ENCODE data around the gene SSTR1. TPM values are rescaled to one million over a fixed set of nuclear protein-coding genes. Genes with fewer than 3 reads are reported as not detected.
"Not testable (repeated sequence)": the region's sequence is repeated elsewhere in the genome, so short reads cannot be mapped to it uniquely, and the experiment has no call there.

Gene SSTR1, protein sequence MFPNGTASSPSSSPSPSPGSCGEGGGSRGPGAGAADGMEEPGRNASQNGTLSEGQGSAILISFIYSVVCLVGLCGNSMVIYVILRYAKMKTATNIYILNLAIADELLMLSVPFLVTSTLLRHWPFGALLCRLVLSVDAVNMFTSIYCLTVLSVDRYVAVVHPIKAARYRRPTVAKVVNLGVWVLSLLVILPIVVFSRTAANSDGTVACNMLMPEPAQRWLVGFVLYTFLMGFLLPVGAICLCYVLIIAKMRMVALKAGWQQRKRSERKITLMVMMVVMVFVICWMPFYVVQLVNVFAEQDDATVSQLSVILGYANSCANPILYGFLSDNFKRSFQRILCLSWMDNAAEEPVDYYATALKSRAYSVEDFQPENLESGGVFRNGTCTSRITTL
- total RNA-seq = not detected

DNA sequence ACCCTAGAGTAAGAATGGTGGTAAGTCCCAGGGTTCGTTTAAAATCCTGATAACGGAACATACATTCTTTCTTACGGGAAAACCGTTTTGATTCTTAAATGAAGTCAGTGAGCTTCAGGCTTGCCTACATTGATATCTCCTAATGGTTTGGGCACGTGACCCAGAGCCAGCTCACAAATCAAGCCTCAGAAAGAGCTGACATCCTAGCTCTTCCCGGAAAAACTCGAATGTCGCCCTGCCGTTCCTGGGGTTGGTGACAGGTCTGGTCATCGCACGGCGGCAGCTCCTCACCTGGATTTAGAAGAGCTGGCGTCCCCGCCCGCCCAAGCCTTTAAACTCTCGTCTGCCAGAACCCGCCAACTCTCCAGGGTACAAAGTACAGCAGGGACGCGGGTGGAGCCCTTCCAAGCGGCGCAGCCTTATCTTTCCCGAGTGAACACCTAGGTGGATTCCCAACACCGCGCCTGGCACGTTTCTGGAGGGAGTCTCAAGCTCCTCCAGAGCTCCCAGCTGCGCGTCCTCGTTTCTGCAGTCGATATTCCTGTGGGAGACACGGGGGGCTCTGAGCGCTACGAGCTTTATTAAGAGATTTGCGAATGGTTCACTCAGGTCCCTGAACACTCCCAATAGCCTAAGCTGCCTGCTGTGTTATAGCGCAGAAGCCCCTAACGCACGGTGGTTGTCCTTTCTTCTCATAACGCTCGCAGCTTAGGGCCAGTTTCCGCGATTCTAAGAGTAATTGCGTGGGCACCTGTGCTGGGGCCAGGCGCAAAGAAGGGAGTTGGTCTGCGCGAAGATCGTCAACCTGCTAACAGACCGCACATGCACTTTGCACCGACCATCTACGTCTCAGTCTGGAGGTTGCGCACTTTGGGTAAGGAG is at the start of gene SSTR1:
SSTR1 (plus strand) TSS at position 169 of the 882 bp plus-strand sequence. CDS start 1,486 bp downstream, outside the sequence.
- no peak for DNase-seq

DNA sequence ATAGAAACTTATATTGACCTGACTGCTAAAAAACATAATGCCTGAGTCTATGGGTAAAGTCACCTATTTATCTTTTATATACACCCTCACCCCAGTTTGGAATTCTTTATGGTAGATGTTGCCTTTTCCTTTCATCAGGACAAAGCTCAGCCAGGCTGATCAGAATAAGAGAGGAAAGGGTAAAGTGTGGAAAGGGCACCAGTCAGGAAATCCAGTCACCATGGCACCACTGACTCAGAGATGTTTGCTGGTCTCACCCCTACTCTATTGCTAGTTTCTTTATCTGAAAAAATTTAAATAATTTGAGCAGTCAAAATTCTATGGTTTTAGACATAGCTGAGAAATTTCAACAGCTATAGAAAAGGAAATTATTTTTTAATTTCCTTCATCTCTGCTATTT is 49.2 kb upstream of the SSTR1 start:
- no peak for DNase-seq

DNA sequence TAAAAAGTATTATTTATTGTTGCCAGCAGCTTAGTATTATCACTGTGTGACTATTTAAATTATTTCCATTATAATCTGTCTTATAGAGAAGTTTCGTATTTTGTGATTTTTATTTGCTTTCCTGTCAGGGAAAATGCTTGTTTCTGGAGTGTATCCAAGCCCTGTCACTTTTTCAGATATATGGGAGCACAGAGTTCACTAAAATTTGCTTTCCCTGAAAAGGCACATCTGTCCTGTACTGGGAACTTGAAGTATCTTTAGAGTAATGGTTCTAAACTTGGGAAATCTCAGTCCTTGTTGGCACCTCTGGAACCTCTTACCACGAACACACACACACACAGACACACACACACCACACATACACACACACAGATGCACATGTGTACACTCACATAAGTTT is 39.3 kb upstream of the SSTR1 start:
- DNase-seq = no peak

DNA sequence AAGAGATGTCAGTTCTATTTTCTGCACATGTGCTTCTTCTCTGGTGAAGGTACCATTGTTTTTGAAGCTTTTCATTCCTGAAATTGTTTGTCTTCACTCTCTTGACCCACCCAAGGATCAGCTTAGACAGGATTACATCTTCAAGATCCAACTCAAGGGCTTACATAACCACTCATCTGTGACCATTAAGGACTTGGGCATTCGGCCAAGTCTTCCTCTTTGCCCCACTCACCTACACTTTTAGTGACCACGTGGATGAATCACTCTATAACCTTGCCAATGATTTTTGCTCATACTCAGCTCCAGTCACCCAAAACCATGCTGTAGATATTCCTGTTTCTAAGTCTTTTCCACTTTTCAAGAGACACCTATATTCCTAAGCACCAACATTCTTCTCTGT is 36.5 kb upstream of the SSTR1 start:
- no peak for DNase-seq

DNA sequence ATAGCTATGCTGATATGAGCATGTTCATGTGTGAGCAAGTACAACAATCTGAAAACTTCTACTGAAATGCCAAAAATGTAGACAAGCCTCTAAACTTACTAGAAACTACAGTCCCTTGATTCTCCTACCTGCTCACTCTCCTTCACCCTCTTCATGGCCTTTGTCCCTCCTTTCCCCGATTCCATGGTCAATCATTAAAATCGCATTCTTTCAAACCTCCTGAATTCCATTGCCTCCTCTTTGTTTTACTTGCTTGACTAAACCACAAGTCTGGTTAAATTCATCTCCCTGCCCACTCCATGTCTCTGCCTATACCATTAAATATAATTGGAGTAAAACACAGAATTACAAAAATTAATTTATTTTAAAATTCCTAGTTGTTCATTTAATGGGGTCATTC is 33.0 kb upstream of the SSTR1 start:
- no peak for DNase-seq

DNA sequence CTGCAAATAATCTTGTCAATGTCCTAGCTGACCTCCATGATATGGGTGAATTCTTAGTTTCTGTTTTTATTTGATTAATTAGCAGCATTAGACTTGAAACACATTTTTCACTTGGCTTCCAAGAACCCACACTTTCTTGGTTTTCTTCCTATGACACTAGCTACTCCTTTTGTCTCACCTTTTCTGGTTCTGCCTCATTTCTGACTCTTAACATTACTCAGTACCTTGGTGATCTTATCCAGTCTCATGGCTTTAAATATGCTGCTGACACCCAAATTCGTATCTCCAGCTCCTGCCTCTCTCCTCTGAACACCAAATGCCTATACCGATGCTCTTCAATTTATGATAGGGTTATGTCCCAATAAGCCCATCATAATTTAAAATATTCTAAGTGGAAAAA is 32.0 kb upstream of the SSTR1 start:
- no peak for DNase-seq

DNA sequence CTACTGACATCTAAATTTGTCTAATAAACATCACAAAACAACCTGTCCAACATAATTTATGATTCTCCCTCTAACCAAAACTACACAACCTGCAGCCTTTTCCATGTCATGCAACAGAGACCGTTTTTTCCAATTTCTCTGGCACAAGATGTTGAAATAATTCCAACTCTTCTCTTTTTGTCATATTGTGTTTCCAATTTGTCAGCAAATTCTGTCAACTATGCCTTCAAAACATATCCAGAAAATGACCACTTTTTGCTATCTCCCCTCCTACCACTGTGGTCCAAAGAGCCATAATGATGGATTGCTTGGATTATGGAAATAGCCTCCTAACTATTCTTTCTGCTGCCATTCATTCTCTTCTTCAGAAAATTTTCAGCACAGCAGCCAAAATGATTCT is 31.3 kb upstream of the SSTR1 start:
- no peak for DNase-seq

DNA sequence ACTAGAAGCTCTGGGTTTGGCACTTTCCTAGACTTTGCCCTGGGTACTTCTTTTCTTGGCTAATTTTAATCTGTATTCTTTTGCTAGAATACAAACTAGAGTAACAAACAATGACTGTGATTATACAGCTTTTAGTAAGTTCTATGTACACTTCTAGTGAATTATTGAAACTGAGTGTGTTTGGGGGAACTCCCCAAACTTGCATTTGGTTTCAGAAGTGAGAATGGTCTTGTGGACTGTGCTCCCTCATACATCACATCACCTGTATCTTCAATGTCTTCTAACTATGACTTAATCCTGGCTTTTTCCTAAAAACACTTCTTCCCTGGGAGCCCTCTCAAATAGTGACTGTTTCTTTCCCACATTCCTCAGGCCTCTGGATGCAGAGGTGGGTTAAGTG is 23.6 kb upstream of the SSTR1 start:
- DNase-seq = no peak

DNA sequence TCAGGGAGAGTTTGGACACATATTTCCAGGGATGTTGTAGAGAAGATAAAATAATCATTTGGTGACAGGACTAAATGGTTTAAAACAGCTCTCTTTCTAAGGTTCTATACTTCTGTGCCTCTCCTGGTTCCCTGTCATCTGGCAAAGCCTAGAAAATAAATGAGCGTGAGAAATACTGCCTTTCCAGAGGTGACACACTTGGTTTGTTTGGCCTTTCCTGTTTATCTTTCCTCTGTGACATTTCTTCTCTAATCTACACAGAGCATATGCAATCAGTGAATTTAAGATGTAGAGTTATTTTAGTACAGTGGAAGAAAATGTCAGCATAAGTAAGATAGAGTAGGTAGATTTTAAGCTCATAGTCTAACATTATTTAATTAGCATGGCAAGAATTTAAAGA is 22.0 kb upstream of the SSTR1 start:
- no peak for DNase-seq

DNA sequence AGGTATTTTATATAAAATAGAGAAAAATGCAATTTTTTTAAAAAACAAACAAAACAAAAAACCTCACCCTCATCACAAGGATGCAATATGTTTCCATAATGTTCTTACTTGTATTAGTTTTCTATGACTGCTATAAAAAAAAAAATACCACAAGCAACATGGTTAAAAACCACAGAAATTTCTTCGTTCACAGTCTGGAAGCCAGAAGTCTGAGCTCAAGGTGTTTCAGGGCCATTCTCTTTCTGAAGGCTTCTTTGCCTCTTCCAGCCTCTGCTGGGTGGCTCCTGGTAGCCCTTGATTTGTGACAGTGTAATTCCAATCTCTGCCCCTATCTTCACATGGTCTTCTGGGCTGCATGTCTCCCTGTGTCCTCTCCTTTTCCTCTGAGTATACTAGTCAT is 21.5 kb upstream of the SSTR1 start:
- no peak for DNase-seq

DNA sequence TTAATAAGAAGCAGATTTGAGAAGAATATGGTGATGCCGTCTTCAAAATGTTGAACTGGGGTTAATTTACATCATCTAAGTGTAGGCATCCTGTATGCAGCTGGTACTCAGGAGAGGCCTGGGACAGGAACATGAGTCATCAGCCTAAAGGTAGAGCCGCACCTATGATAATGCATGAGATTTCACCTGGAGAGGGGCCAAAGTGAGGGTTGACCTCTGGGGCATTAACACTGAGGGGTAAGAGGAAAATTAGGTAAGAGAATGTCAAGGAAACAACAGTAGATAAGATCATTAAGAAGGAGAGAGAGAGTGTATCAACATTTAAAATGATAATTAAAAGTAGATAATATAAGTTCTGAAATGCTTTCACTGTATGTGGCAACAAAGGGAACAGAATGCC is 20.2 kb upstream of the SSTR1 start:
- DNase-seq = no peak

DNA sequence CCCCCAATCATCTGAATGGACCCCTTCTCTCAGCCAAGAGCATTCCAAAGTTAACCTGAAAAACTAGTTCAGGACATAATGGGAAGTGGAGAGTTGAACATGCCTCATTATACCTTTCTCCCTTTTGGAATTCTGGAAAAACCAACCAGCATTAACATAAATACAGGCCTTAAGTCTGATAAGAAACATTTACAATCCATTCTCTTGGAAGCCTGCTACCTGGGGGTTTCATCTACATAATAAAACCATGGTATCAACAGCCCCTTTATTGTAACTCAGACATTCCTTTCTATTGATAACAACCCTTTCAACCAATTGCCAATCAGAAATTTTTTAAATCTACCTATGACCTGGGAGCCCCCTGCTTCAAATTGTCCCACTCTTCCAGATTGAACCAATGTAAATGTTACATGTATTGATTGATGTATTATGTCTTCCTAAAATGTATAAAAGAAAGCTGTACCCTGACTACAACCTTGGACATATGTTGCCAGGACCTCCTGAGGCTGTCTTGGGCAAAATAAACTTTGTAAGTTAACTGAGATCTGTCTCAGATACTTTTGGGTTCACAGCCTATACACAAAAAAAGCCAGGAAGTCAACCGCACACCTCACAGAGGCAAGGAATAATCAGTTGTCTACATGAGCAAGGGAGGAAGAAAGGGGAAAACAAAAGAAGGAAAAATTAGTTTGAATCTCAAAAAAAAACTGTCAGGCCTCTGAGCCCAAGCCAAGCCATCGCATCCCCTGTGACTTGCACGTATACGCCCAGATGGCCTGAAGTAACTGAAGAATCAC is 17.6 kb upstream of the SSTR1 start:
- no peak for DNase-seq

DNA sequence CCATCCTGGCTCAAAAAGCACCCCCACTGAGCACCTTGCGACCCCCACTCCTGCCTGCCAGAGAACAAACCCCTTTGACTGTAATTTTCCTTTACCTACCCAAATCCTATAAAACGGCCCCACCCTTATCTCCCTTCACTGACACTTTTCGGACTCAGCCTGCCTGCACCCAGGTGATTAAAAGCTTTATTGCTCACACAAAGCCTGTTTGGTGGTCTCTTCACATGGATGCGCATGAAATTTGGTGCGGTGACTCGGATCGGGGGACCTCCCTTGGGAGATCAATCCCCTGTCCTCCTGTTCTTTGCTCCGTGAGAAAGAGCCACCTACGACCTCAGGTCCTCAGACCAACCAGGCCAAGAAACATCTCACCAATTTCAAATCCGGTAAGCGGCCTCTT is 16.9 kb upstream of the SSTR1 start:
- DNase-seq = not testable (repeated sequence)

DNA sequence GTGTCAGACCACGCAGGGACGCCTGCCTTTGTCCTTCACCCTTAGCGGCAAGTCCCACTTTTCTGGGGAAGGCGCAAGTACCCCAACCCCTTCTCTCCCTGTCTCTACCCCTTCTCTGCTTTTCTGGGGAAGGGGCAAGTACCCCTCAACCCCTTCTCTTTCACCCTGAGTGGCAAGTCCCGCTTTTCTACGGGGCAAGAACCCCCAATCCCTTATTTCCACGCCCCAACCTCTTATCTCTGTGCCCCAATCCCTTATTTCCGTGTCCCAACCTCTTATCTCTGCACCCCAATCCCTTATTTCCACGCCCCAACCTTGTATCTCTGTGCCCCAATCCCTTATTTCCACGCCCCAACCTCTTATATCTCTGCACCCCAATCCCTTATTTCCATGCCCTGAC is 16.2 kb upstream of the SSTR1 start:
- DNase-seq = not testable (repeated sequence)

DNA sequence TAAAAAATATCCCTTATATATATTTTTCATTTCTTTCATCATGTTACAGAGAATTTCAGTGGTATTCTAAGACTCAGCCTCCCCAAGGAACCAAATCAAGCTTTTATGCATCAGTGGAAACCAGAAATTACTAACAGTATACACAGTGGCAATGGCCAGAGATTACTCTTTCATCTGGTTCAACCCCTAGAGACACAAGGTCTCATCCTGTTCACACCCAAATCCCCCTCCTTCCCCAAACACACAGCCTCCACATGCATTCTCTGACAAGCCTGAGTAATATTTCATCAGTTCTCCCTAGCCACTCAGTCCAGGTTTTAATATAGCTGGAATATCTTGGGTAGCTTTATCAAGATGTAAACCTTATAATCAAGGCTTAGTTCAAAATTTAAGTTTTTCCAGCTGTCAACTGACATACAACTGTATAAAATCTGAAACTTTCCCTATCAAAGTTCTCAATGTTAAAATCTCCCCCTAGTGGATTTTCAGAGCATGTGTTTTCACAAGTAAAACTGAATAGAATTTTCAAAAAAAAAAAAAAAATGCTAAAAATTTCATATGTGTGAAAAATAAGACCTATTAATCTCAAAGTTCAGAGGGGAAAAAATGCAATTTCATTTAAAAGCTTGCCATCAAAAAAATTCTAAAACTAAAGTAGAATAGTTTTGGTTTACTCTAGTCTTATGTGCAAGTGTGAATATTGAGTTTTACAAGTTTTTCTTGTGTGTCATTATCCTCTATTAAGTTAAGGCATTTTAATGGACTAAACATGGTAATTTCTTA is 10.5 kb upstream of the SSTR1 start:
- DNase-seq = no peak

DNA sequence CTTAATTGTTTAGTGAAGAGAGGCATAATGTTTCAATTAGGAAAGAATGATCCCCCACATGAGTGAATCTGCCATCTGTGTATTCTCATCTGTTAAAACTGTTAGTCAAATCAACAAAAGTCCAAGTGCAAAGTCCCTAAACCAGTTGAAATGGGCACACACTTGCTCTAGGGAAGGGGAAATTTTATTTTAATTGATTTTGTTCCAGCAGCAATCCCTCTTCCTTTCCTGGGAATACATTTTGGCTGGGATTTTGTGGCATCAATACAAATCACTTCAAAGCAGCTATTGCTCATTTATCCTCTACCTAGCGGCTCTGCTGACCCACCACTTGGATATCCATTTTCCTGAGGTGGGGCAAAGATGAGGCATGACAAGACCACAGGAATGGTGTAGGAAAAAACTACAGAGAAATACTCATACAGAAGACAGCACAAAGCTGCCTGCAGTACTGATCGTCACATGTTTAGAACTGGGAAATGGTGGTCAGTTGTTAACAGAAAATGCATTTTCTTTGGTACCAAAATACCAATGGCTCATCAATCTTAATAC is 9.8 kb upstream of the SSTR1 start:
- DNase-seq = no peak

DNA sequence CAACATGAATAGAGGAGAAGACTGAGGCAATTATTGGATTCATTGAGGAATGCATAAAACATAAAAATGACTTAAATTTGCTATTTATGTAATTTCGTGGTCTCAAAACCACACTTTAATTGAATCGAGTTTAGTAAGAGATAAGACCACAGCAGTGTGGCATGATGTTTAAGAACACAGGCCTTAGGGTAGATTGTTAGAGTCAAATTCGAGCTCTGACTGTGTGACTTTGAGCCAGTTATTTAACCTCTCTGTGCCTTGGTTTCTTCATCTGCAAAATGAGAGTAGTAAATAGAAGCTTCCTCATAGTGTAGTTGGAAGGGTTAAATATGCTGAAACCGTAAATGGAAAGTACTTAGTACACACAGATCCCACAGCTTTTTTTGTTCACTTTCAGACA is 9.3 kb upstream of the SSTR1 start:
- no peak for DNase-seq

DNA sequence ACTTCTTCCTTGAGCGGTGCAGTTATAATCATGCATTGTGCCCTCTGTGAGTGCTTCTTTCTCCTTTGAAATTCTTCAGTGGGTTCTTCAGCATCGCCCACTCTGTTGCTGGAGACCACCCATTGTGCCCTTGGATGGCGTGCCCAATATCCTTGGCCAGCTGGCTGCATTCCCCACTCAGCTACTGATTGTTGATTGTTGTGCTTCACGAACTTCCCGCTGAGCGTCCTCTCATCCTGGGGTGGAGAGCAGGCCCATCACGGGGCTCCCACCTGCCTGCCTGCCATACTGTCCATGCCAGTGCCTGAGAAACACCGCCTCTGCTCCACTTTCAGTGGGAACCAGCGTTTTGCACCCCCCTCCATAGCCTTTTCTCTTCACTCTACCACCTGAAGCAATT is 8.6 kb upstream of the SSTR1 start:
- DNase-seq = no peak

DNA sequence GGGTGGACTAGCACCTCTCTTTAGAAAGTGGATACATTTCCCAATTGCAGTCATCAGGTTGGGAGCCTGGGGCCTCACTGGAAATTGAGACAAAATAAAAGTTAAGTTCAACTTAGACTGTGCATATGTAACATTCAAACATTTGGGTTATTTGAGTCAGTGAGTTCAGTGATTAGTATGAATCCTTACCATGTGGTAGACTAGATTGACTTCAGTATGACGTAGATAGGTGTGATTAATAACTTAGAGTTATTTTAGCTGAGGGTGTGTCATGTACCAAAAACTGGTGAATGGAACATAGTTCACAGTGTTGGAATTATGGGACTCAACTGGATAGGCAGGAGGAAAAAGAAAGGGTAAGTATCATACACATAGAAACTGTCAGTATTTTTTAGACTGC is 8.0 kb upstream of the SSTR1 start:
- no peak for DNase-seq

DNA sequence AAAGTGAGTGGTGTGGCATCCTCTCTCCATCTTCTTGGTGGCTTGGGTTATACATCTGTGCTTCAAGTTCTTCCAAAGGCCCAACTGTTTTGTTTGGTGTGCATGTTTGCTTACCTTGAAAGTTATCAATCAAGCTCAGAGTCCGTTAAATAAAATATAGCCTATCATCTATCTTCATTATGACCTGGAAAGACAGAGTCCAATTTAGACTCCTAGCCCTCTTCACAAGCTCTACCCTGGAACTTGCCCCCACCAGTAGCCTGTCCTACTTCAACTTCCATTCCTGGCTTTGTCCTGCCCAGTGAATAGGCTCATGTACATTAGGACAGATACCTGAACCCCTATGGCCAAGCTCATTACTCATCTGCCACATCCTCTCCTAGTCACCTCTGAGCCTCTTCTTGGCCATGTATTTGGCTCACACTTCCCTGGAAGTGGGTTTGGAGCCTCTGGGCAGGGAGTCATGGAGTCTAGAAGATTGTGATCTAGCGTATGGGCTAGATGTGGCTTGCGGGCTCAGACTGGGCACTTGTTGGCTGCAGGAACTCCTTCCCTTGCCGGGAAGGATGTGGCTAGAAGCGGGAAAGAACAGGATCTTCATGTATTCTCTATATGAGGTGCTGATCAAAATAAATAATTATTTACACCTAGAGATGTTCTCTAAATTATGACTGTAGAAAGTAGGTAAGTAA is 6.4 kb upstream of the SSTR1 start:
- no peak for DNase-seq

DNA sequence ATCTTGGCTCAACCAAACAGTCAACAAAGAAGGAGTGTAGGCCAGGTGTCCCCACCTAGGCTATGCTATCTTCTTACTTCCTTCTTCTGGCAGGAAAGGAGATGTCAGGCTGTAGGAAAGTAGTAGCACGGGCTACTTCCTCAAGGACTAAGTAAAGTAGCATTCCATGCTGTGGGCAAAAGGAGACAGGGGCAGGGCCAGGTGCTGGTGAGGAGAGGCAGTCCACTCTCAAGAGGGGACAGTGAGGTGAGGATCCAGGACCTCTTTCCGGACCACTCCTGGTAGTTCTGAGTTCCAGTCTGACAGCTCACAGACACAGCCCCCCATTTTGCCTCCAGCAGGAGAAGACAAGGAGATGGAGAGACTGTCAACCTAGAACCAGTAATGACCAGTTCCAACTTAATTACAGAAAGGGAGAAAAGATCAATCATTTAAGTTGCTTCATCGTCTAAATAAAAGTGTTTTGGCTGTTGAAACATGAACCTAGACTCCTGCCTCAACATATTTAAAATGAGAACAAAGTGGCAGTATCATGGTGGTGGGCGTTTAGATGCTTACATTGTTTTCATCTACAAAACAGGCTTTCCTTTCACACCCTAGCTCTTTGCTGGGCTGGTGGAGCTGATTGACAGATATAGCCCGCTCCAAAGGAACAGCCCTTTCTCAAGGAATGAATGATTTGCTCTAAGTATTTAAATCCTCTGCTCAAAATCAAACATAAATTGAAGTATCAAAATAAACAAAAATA is 5.1 kb upstream of the SSTR1 start:
- DNase-seq = no peak
